Stimulated activated CD8-positive, alpha-beta memory T cell treated with anti-CD3 and anti-CD28 coated beads, Interleukin-7, amount 100 ng/mL, for 1 hour (primary cell): ENCODE results near the gene MTA2.
"Not testable (repeated sequence)": the region's sequence is repeated elsewhere in the genome, so short reads cannot be mapped to it uniquely, and the experiment has no call there.

Source experiments
- DNase-seq, 2 donors: peaks; one replicate each; pipeline ENCODE4 v3.0.0-alpha.2; 2020; ENCODE audit warnings: low read depth in 2 of 2

The MTA2 gene

GRCh38 chr11:62566247-62566646 is 35.4 kb downstream of the MTA2 start:
- DNase-seq: no peak

GRCh38 chr11:62565100-62565802 is 36.4 kb downstream of the MTA2 start:
- no peak for DNase-seq

GRCh38 chr11:62561677-62562230 is 39.9 kb downstream of the MTA2 start:
- DNase-seq: not testable (repeated sequence)

GRCh38 chr11:62560566-62561103 is 41.0 kb downstream of the MTA2 start:
- DNase-seq: peak; percentile 60 to 73

- not testable (repeated sequence) for DNase-seq
These were observed 42.0 kb downstream of the MTA2 start for GRCh38 chr11:62559626-62560025.

GRCh38 chr11:62559204-62559603 is 42.5 kb downstream of the MTA2 start:
- no peak for DNase-seq

- DNase-seq: no peak
These were observed 43.0 kb downstream of the MTA2 start for GRCh38 chr11:62558669-62559068.

GRCh38 chr11:62556875-62557631 is 44.6 kb downstream of the MTA2 start:
- DNase-seq: no peak

- peak; percentile 56 to 59 for DNase-seq
These were observed 45.4 kb downstream of the MTA2 start for GRCh38 chr11:62556108-62556874.

- no peak for DNase-seq
These were observed 46.1 kb downstream of the MTA2 start for GRCh38 chr11:62555464-62556107.

GRCh38 chr11:62554387-62555167 is 47.1 kb downstream of the MTA2 start:
- DNase-seq: no peak

GRCh38 chr11:62553839-62554361 is 47.8 kb downstream of the MTA2 start:
- DNase-seq: no peak

- DNase-seq: no peak
These were observed 48.4 kb downstream of the MTA2 start for GRCh38 chr11:62553080-62553838.

GRCh38 chr11:62552485-62553079 is 49.1 kb downstream of the MTA2 start:
- DNase-seq: no peak

- DNase-seq: not testable (repeated sequence)
These were observed 51.2 kb downstream of the MTA2 start for GRCh38 chr11:62550478-62550877.

GRCh38 chr11:62548545-62549335 is 52.9 kb downstream of the MTA2 start:
- no peak for DNase-seq

GRCh38 chr11:62547691-62548281 is 53.9 kb downstream of the MTA2 start:
- DNase-seq: no peak
